Ammon's horn (tissue), 1 donor: ENCODE data around the gene DDX24.

Source experiments
- DNase-seq: peaks from one replicate; pipeline ENCODE4 v3.0.0-alpha.2; 2016; ENCODE audit warnings: low spot score

Gene DDX24

GRCh38 chr14:94080621-94081385, at the start of gene DDX24, which contains the start of gene IFI27L1:
TSS of gene DDX24 (minus strand) at chr14:94081202. CDS start at chr14:94079742, 1,460 bp downstream.
TSS of gene IFI27L1 (plus strand) at chr14:94081310. CDS start at chr14:94096938, 15,628 bp downstream.
- DNase-seq, result peak; percentile 98

GRCh38 chr14:94129758-94130414, 48.9 kb upstream of the DDX24 start:
- DNase-seq, result peak; percentile 70

DNA sequence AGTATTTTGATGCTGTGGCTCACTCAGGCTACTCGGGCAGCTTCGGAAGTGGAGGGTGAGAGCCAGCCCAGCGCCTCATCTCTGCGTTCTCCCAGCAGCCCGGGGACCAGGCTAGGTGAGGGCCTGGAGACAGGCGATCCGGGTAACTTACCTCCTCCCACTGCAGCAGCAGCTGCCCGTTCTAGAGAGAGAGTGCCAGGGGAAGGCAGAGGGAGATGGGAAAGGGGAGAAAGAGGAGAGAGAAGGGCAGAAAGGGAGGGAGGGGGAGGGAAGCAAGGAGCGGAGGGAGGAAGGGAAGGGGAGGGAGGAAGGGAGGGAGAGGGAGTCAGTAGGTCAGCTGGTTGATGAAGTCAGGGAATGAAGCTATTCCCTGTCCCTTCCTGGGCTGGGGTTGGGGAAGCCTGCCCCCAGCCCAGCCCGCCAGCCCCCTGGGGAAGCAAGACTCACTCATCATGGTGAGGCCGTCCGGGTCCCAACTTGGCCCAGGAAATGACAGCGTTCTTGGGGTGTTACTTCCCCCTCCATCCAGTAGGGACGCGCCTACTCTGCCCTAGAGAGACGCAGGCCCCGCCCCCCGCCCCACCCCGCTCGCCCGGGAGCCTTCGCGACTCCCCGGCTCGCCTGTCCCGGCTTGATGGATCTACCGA, 48.2 kb upstream of the DDX24 start, which contains the start of gene IFI27L2:
IFI27L2 (minus strand) TSS at position 494 of the 647 bp plus-strand sequence; CDS start at position 454, 40 bp downstream.
- DNase-seq, result peak; percentile 92

- peak; percentile 1 for DNase-seq
These were observed 47.3 kb upstream of the DDX24 start for GRCh38 chr14:94128216-94128839.

- DNase-seq, result no peak
These were observed 46.3 kb upstream of the DDX24 start for GRCh38 chr14:94127330-94127729.

- DNase-seq, result peak; percentile 1
These were observed 45.8 kb upstream of the DDX24 start for GRCh38 chr14:94126800-94127199.

DNA sequence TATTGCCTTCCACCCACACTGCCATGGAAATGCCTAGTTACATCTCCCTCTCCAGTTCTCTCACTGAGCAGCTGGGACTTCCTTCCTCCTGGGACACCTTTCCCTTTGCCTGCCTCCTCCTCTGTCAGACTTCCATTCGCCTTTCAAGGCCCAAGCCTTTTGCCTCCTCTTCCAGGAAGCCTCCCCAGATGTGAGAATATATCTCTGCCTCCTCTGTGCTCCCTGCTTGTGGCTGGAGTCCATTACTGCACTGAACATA, 45.3 kb upstream of the DDX24 start:
- no peak for DNase-seq

- no peak for DNase-seq
These were observed 44.8 kb upstream of the DDX24 start for GRCh38 chr14:94125659-94126418.

GRCh38 chr14:94124582-94125377, 43.8 kb upstream of the DDX24 start:
- no peak for DNase-seq

DNA sequence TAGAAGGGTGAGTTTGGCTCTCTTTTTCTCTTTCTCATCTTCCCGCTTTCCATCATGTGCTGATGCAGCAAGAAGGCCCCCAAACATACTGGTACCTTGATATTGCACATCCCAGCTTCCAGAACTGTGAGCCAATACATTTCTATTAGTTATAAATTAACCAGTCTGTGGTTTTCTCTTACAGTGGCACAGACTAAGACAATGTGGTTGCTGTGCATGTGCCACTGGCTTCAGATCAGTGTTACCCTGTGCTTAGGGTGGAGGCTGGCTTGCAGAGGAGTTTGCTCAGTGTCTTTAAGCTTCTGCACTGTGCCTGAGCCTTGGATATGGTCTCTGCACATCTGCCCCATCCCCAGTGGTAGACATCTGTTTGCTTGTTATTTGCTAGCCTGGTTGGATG, 42.9 kb upstream of the DDX24 start:
- no peak for DNase-seq

DNA sequence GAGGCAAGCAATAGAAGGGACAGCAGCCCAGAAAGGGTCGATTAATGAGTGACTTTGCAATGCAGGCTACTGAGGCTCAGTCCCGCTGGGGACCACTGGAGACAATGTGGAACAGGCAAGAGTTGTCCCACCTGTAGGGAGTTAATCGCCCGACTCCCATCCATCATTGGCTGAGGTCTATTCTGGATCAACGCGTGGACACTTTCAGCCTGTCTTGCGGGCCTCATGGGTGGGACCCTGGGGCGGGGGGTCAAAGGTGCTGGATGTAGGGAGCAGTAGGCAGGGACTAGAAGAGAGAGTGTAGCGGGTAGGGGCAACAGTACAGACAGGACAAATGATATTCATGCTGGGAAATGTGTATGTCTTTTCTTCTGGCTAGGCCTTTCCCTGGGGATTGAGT, 42.3 kb upstream of the DDX24 start:
- no peak for DNase-seq

DNA sequence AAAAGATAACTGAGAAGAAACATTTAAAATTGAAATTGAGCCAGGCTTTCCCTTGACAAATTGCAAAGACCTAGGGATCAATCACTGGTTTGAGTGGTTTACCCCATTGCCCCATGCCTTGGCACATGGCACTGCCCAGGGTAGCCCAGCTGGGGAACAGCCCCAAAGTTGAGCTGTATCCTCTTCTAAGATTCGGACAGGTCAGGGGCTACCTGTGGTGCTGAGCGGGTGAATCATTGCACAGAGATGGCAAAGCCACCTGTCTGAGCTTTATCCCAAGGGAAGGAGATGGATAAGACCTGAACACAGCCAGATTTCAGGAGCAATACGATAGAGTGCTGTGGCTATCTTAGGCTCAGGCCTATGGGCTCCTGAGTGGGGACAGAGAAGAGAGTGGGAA, 41.4 kb upstream of the DDX24 start:
- DNase-seq, result no peak

DNA sequence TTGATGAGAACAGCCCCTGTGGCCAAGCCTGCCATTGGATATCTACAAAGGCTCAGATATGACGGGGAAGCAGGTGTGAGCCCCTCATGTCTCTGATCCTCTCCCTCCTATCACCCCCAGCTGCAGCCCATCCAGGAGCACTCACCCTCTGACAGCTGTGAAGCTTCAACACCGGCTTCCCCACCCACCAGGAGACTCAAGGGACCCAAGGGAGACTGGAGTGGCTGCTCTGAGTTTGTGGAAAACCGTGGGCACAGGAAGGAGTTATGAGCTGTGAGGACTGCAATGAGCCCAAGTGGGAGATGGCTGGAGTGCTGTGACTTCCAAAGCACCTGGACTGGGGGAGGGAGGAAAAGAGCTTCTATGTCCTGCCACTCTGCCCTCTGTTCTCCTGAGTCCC, 40.5 kb upstream of the DDX24 start:
- DNase-seq, result no peak

DNA sequence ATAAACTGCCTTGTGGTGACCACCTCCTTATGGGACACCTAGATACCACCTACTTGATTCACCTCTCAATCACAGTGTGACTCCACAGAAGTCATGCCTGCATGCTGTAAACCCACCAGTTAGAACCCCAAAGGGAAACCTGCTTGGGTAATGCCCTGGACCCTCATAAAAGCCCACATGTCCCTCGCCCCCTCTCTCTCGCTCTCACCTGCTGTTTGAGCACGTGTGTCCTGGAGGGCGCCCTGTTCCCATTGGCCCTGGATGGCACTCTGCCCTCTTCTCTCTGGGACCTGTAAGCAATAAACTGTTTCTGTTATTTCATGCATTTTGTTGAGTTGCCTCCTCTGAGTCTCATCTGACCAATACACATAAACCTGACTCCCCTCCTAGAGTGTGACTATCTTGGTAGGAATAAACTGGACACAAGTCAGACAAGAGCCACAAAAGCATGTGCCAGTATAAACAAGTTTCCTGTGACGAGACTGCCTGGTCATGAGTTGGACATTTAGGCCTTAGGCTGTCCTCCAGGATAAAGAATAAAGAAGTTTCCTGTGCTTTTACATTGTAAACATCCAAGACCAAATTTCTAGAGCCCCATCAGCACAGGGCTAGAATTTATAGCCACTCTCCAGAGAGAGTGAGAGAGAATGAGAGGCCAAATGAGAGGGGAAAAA, 39.8 kb upstream of the DDX24 start:
- no peak for DNase-seq

DNA sequence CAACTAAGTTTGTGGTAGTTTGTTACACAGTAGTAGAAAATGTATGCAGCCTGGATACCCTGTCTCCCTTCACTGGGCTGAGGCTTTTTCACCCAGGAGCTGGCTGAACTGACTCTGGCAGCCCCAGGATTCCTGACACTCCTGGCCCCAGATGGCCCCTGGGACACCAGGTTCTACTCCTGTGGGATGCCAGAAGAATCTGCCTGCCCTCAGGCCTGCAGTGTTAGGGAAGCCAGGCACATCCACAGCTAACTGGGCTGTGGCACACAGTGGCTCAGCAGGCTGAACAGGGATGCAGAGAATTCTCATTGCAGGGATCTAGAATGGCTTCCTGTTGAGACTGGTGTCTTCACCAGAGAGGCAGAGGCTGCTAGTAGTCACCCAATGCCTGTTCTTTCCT, 38.1 kb upstream of the DDX24 start:
- DNase-seq, result no peak

DNA sequence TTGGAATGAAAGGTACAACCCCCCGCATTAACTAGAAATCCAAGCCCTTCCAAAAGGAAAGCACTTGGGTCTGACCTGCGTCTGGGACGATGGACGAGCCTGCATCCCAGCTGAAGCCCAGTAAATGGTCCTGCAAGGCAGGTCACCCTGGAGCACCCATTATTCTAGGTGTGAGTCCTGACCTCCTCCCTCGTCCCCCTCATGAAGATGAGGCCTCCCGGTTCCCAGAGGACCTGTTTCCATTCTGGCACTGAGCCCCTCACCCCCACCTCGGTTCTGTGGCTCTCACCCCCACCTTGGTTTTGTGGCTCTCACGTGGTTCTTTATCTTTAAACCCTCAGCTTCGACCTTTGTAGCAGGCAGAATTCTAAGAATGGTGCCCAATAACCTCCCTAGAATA, 36.9 kb upstream of the DDX24 start:
- DNase-seq, result no peak

DNA sequence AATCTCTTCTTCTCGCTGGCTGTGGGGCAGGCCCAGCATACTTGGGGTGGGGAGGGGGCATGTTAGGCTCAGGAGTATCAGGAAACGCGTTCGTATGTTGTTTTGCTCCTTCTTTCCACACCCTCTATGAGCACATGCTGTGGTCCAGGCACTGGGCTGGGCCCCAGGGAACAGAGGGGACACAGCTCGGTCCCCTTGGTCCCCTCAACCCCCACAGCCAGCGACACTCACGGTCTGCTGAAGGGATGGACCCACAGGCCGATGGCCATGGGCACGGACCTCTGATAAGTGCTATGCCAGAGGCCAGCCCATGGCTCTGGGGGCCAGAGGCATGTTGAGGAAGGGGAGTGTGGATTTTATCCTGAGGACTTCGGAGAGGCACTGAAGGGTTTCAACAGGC, 35.7 kb upstream of the DDX24 start:
- DNase-seq, result no peak

GRCh38 chr14:94115631-94116030, 34.6 kb upstream of the DDX24 start:
- DNase-seq, result no peak

DNA sequence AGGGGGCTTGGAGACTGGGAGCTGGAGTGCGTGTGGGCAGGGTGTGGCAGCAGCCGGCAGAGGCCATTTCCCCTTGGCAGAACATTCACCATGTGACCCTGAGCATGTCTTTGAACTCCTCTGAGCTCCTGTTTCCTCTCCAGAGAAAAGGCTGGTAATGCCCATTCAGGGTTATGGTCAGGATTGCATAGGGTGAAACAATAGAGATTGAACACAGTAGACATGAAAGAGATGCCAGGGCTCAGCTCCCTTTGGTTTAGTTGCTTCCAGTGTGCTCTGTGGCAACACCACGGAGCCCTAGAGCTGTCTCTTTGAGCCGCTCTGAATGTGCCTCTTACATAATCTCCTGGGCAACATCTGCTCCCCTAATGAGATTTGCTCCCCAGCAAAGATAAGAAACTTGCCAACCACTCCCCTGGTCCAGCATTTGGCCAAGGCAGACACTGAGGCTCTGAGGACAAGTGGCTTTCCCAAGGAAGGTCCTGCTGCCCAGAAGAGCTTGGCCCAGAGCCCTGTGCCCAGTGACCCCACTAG, 34.1 kb upstream of the DDX24 start:
- peak; percentile 33 for DNase-seq

DNA sequence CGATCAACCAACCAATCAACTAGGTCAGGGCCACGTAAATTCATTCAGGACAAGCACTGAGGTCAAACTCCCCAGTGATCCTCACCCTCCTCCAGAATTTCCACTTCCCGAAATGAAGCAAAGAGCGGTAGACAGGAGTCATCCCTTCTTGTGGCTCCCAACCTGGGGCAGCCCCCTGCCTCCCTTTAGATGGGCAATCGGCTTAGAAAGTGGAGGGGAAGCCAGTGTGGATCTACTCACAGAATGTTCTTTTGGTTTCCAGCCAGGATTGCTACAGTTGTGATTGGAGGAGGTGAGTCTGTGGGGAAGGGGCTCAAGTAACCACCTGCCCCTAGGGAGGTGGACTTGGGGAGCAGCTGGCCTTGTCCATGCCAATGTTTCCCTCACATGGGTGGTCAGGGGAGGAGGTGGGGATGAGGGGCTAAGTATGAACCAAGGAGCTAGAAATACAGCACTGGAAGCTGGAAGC, 33.6 kb upstream of the DDX24 start:
- no peak for DNase-seq
